ENCODE results near the gene SMOC2.

The SMOC2 gene

GRCh38 chr6:168554472-168554871, 113.5 kb downstream of the SMOC2 start:
- TF ChIP-seq, protein P1, sequence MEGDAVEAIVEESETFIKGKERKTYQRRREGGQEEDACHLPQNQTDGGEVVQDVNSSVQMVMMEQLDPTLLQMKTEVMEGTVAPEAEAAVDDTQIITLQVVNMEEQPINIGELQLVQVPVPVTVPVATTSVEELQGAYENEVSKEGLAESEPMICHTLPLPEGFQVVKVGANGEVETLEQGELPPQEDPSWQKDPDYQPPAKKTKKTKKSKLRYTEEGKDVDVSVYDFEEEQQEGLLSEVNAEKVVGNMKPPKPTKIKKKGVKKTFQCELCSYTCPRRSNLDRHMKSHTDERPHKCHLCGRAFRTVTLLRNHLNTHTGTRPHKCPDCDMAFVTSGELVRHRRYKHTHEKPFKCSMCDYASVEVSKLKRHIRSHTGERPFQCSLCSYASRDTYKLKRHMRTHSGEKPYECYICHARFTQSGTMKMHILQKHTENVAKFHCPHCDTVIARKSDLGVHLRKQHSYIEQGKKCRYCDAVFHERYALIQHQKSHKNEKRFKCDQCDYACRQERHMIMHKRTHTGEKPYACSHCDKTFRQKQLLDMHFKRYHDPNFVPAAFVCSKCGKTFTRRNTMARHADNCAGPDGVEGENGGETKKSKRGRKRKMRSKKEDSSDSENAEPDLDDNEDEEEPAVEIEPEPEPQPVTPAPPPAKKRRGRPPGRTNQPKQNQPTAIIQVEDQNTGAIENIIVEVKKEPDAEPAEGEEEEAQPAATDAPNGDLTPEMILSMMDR (IDR thresholded peaks at IDR 0.05; ENCODE audit: low read length, missing control alignments): no peak
- DNase-seq (ENCODE audit: low read depth): no peak

GRCh38 chr6:168554898-168555617, 114.1 kb downstream of the SMOC2 start:
- DNase-seq (ENCODE audit: low read depth): no peak
- H3K4me3 ChIP-seq (replicated peaks; ENCODE audit: low read depth, low read length): no peak overlapping the region
- TF ChIP-seq, protein P1 (IDR thresholded peaks at IDR 0.05; ENCODE audit: low read length, missing control alignments): no peak

More at GRCh38 chr6:168554472-168554871, 113.5 kb downstream of the SMOC2 start:
- no peak overlapping the region for H3K4me3 ChIP-seq (replicated peaks; ENCODE audit: low read depth, low read length)

DNA sequence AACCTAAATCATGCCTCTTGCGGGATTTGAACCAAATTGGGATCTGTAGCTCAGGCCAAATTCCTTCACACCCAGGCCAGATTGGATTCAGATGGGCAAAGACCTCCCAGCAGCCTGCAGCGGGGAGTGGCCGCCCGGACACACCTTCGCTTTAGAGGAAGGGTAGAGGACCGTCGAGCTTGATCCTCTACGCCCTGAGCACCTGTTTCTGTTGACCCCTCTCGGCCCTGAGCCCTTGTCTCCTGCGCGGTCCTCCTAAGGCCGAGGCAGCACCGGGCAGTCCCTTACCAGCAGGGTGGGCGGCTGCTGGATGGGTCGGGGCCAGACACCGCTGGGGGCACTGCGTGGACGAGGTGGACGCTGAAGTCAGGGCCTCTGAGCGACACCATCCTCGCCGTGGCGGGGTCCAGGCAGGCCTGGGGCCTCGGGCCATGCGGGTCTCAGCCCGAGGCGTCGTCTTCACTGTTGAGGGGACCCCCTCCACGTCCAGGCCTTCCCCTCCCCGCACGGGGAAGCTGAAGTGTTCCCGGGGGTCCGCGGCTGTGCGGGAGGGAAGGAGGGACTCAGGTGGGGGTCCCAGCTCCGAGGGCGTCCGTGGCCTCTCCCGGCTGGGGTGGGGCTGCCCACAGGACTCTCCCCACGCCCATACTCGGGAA, 114.8 kb downstream of the SMOC2 start:
- H3K4me3 ChIP-seq (replicated peaks; ENCODE audit: low read depth, low read length): no peak overlapping the region
- no peak for DNase-seq (ENCODE audit: low read depth)
- TF ChIP-seq, protein P1 (IDR thresholded peaks at IDR 0.05; ENCODE audit: low read length, missing control alignments): no peak

GRCh38 chr6:168557512-168557911, 116.5 kb downstream of the SMOC2 start:
- no peak overlapping the region for H3K4me3 ChIP-seq (replicated peaks; ENCODE audit: low read depth, low read length)
- TF ChIP-seq, protein P1 (IDR thresholded peaks at IDR 0.05; ENCODE audit: low read length, missing control alignments): no peak

GRCh38 chr6:168558686-168559085, 117.7 kb downstream of the SMOC2 start:
- H3K4me3 ChIP-seq (replicated peaks; ENCODE audit: low read depth, low read length): no peak overlapping the region
- no peak for DNase-seq (ENCODE audit: low read depth)
- TF ChIP-seq, protein P1 (IDR thresholded peaks at IDR 0.05; ENCODE audit: low read length, missing control alignments): no peak

More at GRCh38 chr6:168557512-168557911, 116.5 kb downstream of the SMOC2 start:
- no peak for DNase-seq (ENCODE audit: low read depth)

- TF ChIP-seq, protein P1 (IDR thresholded peaks at IDR 0.05; ENCODE audit: low read length, missing control alignments): no peak
- no peak overlapping the region for H3K4me3 ChIP-seq (replicated peaks; ENCODE audit: low read depth, low read length)
- peak; percentile 16 for DNase-seq (ENCODE audit: low read depth)
Observed at GRCh38 chr6:168559574-168560098, 118.7 kb downstream of the SMOC2 start.

Data from fibroblast of pulmonary artery (primary cell).